ENCODE measurements around the gene RABAC1. TPM values are rescaled to one million over a fixed set of nuclear protein-coding genes. Genes with fewer than 3 reads are reported as not detected.

RABAC1 gene
- total and polyA plus RNA-seq, 10 of the 15 experiments (the other 5 are each of a cell fraction or from before 2014, with no cell fraction given), result 10.9 to 115 (median 49.2) TPM

DNA sequence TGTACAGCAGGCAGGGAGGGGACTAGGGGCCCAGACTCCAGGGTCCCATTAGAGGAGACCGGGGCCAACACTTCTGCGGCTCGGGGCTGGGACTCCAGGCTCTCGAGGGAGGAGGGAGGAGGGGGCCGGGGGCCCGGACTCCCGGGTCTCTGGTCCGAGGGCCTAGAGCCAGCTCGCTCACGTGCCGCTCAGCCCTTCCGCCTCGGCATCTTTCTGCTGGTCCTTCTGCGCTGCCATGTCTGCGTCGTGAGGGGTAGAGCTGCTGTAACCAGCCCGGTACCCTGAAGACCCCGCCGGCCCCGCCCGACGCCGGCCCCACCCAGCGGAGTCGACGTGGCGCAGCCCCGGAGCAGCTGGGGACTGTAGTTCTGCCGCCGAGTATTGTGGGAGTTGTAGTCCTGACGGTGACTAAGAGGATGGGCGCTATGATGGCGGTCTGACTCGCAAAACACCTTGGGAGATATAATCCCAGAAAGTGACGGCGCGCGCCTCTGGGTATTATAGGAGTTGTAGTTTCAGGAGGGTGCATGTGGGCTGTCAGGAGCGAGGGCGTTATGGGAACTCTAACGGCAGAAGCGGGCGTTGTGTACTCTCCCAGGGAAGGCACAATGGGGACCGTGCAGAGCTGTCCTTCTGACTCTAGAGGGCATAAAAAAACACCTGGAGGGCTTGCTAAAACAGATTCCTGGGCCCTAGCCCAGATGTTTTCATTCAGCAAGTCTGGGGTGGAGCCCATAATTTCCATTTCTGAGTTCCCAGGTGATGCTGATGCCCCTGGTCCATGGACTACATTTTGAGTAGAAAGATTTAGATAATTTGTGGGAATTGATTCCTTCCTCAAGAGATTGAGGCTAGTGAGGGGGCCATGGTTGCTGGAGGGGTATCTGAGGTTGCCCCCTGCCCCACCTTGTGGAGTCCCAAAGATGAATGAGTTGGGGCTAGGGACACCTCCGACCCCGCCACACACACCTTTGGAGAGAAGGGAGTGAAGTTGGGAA, at the start of gene RABAC1 (continued):
- TF ChIP-seq ZNF622 (IDR thresholded peaks at IDR 0.05) (no peak), E4F1 (IDR thresholded peaks at IDR 0.05; ENCODE audit: borderline replicate concordance, partially characterized antibody) (no peak), ETV6 (conservative IDR thresholded peaks at IDR 0.05 in 1 of 2, IDR thresholded peaks at IDR 0.05 in 1 of 2; ENCODE audit: borderline replicate concordance in 1 of 2, low read depth in 1 of 2) (no peak), ESRRA (IDR thresholded peaks at IDR 0.05; ENCODE audit: low read length) (no peak), CUX1 (IDR thresholded peaks at IDR 0.05; ENCODE audit: insufficient replicate concordance, low read depth, low read length) (no peak), ZNF207 (IDR thresholded peaks at IDR 0.05; ENCODE audit: borderline replicate concordance) (no peak), ZBTB11 (CRISPR knock-in tag; IDR thresholded peaks at IDR 0.05) (no peak), CHD4 (IDR thresholded peaks at IDR 0.05) (no peak), MYC (IDR thresholded peaks at IDR 0.05; ENCODE audit: insufficient read depth, insufficient read length, insufficient replicate concordance, low read length, severe bottlenecking) (no peak), ZBED1 (IDR thresholded peaks at IDR 0.05; ENCODE audit: borderline replicate concordance) (no peak), POLR2AphosphoS2 (IDR thresholded peaks at IDR 0.05; ENCODE audit: low read depth, low read length) (no peak), BMI1 (IDR thresholded peaks at IDR 0.05; ENCODE audit: borderline replicate concordance) (no peak), SP1 (IDR thresholded peaks at IDR 0.05; ENCODE audit: low read depth, low read length) (peak; percentile 40), TBL1XR1 (IDR thresholded peaks at IDR 0.05; ENCODE audit: low read depth, low read length) (no peak), RUNX3 (IDR thresholded peaks at IDR 0.05; ENCODE audit: low read length) (peak; percentile 17; the same call in 1 of the 2 replicates), TARDBP (IDR thresholded peaks at IDR 0.05; ENCODE audit: borderline replicate concordance) (peak; percentile 97), POU2F2 (IDR thresholded peaks at IDR 0.05; ENCODE audit: borderline replicate concordance, low read depth, low read length) (no peak), NFYB (IDR thresholded peaks at IDR 0.05; ENCODE audit: insufficient read depth, low read depth, low read length) (no peak)
